WTC11 (cell line): ENCODE measurements around the gene GCC1. TPM values are rescaled to one million over a fixed set of nuclear protein-coding genes. Genes with fewer than 3 reads are reported as not detected.

Source experiments
- ATAC-seq: fragments of 200-7000 bp; cut with Tn5 transposase; 2 replicates; pipeline ENCODE4 v1.10.0; 2021; ENCODE audit warnings: mild to moderate bottlenecking, moderate library complexity
- CTCF ChIA-PET: fragments of 300-600 bp; sonication (Branson Sonifier 250); formaldehyde crosslinking; loops from one replicate; lab custom pipeline; 2021; ENCODE audit warnings: antibody characterized with exemption; lab: Charles Lee
- POLR2A ChIA-PET: fragments of 350-600 bp; sonication (Branson Sonifier 250); formaldehyde crosslinking; loops from one replicate; lab custom pipeline; 2021; ENCODE audit warnings: antibody characterized with exemption; lab: Charles Lee
- DNase-seq: peaks from one replicate; pipeline ENCODE4 v3.0.0; 2021; ENCODE audit warnings: low spot score
- H3K27ac Mint-ChIP-seq: 2 replicates; pipeline ENCODE4 v1.8.0; 2021; ENCODE audit warnings: mixed read lengths
- H3K27me3 Mint-ChIP-seq: 2 replicates; pipeline ENCODE4 v1.8.0; 2021; ENCODE audit warnings: low read depth, mild to moderate bottlenecking, moderate library complexity, mixed read lengths
- H3K36me3 Mint-ChIP-seq: 2 replicates; pipeline ENCODE4 v1.8.0; 2021; ENCODE audit warnings: mixed read lengths
- H3K4me1 Mint-ChIP-seq: 2 replicates; pipeline ENCODE4 v1.8.0; 2022; ENCODE audit warnings: mixed read lengths
- H3K4me3 Mint-ChIP-seq: 2 replicates; pipeline ENCODE4 v1.8.0; 2021; ENCODE audit warnings: mild to moderate bottlenecking, moderate library complexity, mixed read lengths
- H3K9me3 Mint-ChIP-seq: 2 replicates; pipeline ENCODE4 v1.8.0; 2021; ENCODE audit warnings: mixed read lengths
- AR ChIP-seq: fragments of 250-450 bp; sonication (Bioruptor Pico); IDR thresholded peaks from 2 replicates; pipeline ENCODE4 v1.9.0; 2021; ENCODE audit warnings: mild to moderate bottlenecking
- ATF1 ChIP-seq: sonication (generic); formaldehyde crosslinking; IDR thresholded peaks from 2 replicates; pipeline ENCODE4 v1.8.1; 2023; ENCODE audit warnings: mild to moderate bottlenecking, moderate library complexity, missing genetic modification reagents
- ATF6 ChIP-seq: sonication (generic); formaldehyde crosslinking; IDR thresholded peaks from 2 replicates; pipeline ENCODE4 v1.8.1; 2023; ENCODE audit warnings: mild to moderate bottlenecking, missing genetic modification reagents
- CDX4 ChIP-seq: fragments of 250-450 bp; sonication (Bioruptor Pico); IDR thresholded peaks from 2 replicates; pipeline ENCODE4 v1.9.0; 2021; ENCODE audit warnings: moderate library complexity, mild to moderate bottlenecking, inconsistent platforms, borderline replicate concordance
- CREM ChIP-seq: sonication (generic); formaldehyde crosslinking; IDR thresholded peaks from 2 replicates; pipeline ENCODE4 v1.8.1; 2022; ENCODE audit warnings: mild to moderate bottlenecking, missing genetic modification reagents, moderate library complexity
- EMX1 ChIP-seq: fragments of 250-450 bp; sonication (Bioruptor Pico); IDR thresholded peaks from 2 replicates; pipeline ENCODE4 v1.8.0; 2021; ENCODE audit warnings: mild to moderate bottlenecking
- ERG ChIP-seq: fragments of 250-450 bp; sonication (Bioruptor Pico); IDR thresholded peaks from 2 replicates; pipeline ENCODE4 v1.8.0; 2021; ENCODE audit warnings: mild to moderate bottlenecking
- ESRRA ChIP-seq: sonication (generic); formaldehyde crosslinking; IDR thresholded peaks from 2 replicates; pipeline ENCODE4 v1.8.1; 2022; ENCODE audit warnings: mild to moderate bottlenecking, missing genetic modification reagents, borderline replicate concordance
- GRHL2 ChIP-seq: fragments of 250-450 bp; sonication (Bioruptor Pico); IDR thresholded peaks from 2 replicates; pipeline ENCODE4 v1.8.0; 2022; ENCODE audit warnings: mild to moderate bottlenecking, moderate library complexity; ENCODE audit not compliant: insufficient replicate concordance, severe bottlenecking
- HMGXB4 ChIP-seq: sonication (generic); formaldehyde crosslinking; IDR thresholded peaks from 2 replicates; pipeline ENCODE4 v1.8.1; 2023; ENCODE audit warnings: mild to moderate bottlenecking, moderate library complexity, missing genetic modification reagents
- MAX ChIP-seq: sonication (generic); formaldehyde crosslinking; IDR thresholded peaks from 2 replicates; pipeline ENCODE4 v1.8.0; 2022; ENCODE audit warnings: mild to moderate bottlenecking, missing genetic modification reagents
- MLX ChIP-seq: sonication (generic); formaldehyde crosslinking; IDR thresholded peaks from 2 replicates; pipeline ENCODE4 v1.8.1; 2023; ENCODE audit warnings: mild to moderate bottlenecking, missing genetic modification reagents, moderate library complexity
- NR1H2 ChIP-seq: sonication (generic); formaldehyde crosslinking; IDR thresholded peaks from 2 replicates; pipeline ENCODE4 v1.9.0; 2021; ENCODE audit warnings: mild to moderate bottlenecking, moderate library complexity, missing genetic modification reagents
- NR2C2 ChIP-seq: sonication (generic); formaldehyde crosslinking; IDR thresholded peaks from 2 replicates; pipeline ENCODE4 v1.8.0; 2022; ENCODE audit warnings: mild to moderate bottlenecking, missing genetic modification reagents
- SMAD3 ChIP-seq: sonication (generic); formaldehyde crosslinking; IDR thresholded peaks from 2 replicates; pipeline ENCODE4 v1.8.0; 2022; ENCODE audit warnings: missing genetic modification reagents, mild to moderate bottlenecking, borderline replicate concordance
- ZMAT4 ChIP-seq: fragments of 250-450 bp; sonication (Bioruptor Pico); IDR thresholded peaks from 2 replicates; pipeline ENCODE4 v1.9.0; 2021; ENCODE audit warnings: mild to moderate bottlenecking
- ZNF121 ChIP-seq: sonication (generic); formaldehyde crosslinking; IDR thresholded peaks from 2 replicates; pipeline ENCODE4 v1.8.0; 2023; ENCODE audit warnings: missing genetic modification reagents
- ZNF317 ChIP-seq: sonication (generic); formaldehyde crosslinking; IDR thresholded peaks from 2 replicates; pipeline ENCODE4 v1.8.1; 2023; ENCODE audit warnings: low read depth, mild to moderate bottlenecking, moderate library complexity, missing genetic modification reagents, borderline replicate concordance
- ZNF532 ChIP-seq: fragments of 250-450 bp; sonication (Bioruptor Pico); IDR thresholded peaks from 2 replicates; pipeline ENCODE4 v1.9.0; 2021; ENCODE audit warnings: mild to moderate bottlenecking, borderline replicate concordance
- total RNA-seq: library from RNA; stranded (reverse); gene quantifications from 3 replicates; pipeline ENCODE4 v1.2.3, GENCODE V29; 2021

Gene GCC1
- total RNA-seq, 1 experiment from 2014 or later, result 13.2 TPM

GRCh38 chr7:127534636-127535035, 50.8 kb downstream of the GCC1 start (continued):
- TF ChIP-seq ZNF532, result no peak
- no peak for TF ChIP-seq ZNF317
- TF ChIP-seq ZNF121 (CRISPR knock-in tag), result no peak
- no peak for TF ChIP-seq ATF6
- TF ChIP-seq MAX, result no peak
- TF ChIP-seq, all 79 proteins: peak for 0

- Mint-ChIP-seq H3K9me3 (peaks cover 16% of the 10 kb centered on the region), H3K4me3 (no peak overlapping the region), H3K27me3 (peaks cover 100% of the 10 kb centered on the region), H3K4me1 (peaks cover 14% of the 10 kb centered on the region), H3K36me3 (no peaks in the 10 kb centered on the region; the same call in 1 of the 2 replicates), H3K27ac (no peak overlapping the region)
- ChIA-PET POLR2A (no interaction called here), CTCF (interaction anchor here (1.3 kb wide), 1 partner anchor 96 kb away, joined by 3 read pairs; no protein-coding TSS in a partner anchor)
- DNase-seq, result no peak
- no peak for ATAC-seq
- TF ChIP-seq ATF6 (no peak), AR (CRISPR knock-in tag) (no peak), ZMAT4 (CRISPR knock-in tag) (no peak), EMX1 (CRISPR knock-in tag) (no peak), NR1H2 (CRISPR knock-in tag) (no peak), ATF1 (CRISPR knock-in tag) (no peak), HMGXB4 (CRISPR knock-in tag) (no peak), ESRRA (CRISPR knock-in tag) (no peak), SMAD3 (CRISPR knock-in tag) (no peak), CREM (CRISPR knock-in tag) (no peak), NR2C2 (CRISPR knock-in tag) (no peak), CDX4 (no peak), ERG (CRISPR knock-in tag) (no peak), MLX (CRISPR knock-in tag) (no peak), GRHL2 (no peak)
Observed at GRCh38 chr7:127532736-127533135, 52.7 kb downstream of the GCC1 start.
